Neural cell (in vitro differentiated cells): ENCODE measurements around the gene FAM163A. TPM values are rescaled to one million over a fixed set of nuclear protein-coding genes. Genes with fewer than 3 reads are reported as not detected.
A peak's percentile ranks its signal among the peaks of the same experiment; 100 is the strongest.

Source experiments
- H2AFZ ChIP-seq: fragments of 200-600, 300-800 bp; sonication (generic), shearing (Covaris generic); 2 replicates; pipeline ENCODE4 v1.6.0; 2014; ENCODE audit warnings: low read depth, mild to moderate bottlenecking, antibody characterized with exemption, low read length, moderate library complexity
- H3F3A ChIP-seq: fragments of 200-600 bp; shearing (Covaris generic); 2 replicates; pipeline ENCODE4 v1.6.1; 2016; ENCODE audit warnings: mild to moderate bottlenecking, moderate library complexity, mixed read lengths, antibody characterized with exemption, low read length; ENCODE audit not compliant: insufficient read depth, poor library complexity, severe bottlenecking
- H3K27ac ChIP-seq: fragments of 200-600, 300-800 bp; sonication (generic), shearing (Covaris generic); 2 replicates; pipeline ENCODE4 v1.5.1; 2014; ENCODE audit warnings: mild to moderate bottlenecking, low read length, moderate library complexity
- H3K27me3 ChIP-seq: fragments of 300-800, 200-600 bp; sonication (generic), shearing (Covaris generic); 2 replicates; pipeline ENCODE4 v1.6.0; 2014; ENCODE audit warnings: mild to moderate bottlenecking, low read depth, low read length, moderate library complexity; ENCODE audit not compliant: insufficient read depth
- H3K36me3 ChIP-seq: fragments of 300-800, 200-600 bp; sonication (generic), shearing (Covaris generic); 2 replicates; pipeline ENCODE4 v1.5.1; 2014; ENCODE audit warnings: mild to moderate bottlenecking, antibody characterized with exemption, low read length, moderate library complexity; ENCODE audit not compliant: insufficient read depth
- H3K4me2 ChIP-seq: fragments of 300-800, 200-600 bp; sonication (generic), shearing (Covaris generic); 2 replicates; pipeline ENCODE4 v1.6.0; 2014; ENCODE audit warnings: mild to moderate bottlenecking, low read length
- H3K4me3 ChIP-seq: fragments of 300-800, 200-600 bp; sonication (generic), shearing (Covaris generic); 2 replicates; pipeline ENCODE4 v1.5.1; 2014; ENCODE audit warnings: mild to moderate bottlenecking, low read length, moderate library complexity
- H3K79me2 ChIP-seq: fragments of 200-600 bp; shearing (Covaris generic); replicated peaks from 2 replicates; pipeline ENCODE4 v1.6.0; 2014; ENCODE audit warnings: mild to moderate bottlenecking, low read length, moderate library complexity; ENCODE audit not compliant: insufficient read depth
- H3K9ac ChIP-seq: fragments of 300-800, 200-600 bp; sonication (generic), shearing (Covaris generic); 2 replicates; pipeline ENCODE4 v1.6.1; 2016; ENCODE audit warnings: mild to moderate bottlenecking, low read length, mixed read lengths
- H3K9me2 ChIP-seq: fragments of 200-600 bp; shearing (Covaris generic); 2 replicates; pipeline ENCODE4 v1.6.1; 2016; ENCODE audit warnings: mild to moderate bottlenecking, low read length, mixed read lengths; ENCODE audit not compliant: insufficient read depth
- H3K9me3 ChIP-seq: fragments of 200-600, 300-800 bp; sonication (generic), shearing (Covaris generic); 2 replicates; pipeline ENCODE4 v1.6.1; 2016; ENCODE audit warnings: mild to moderate bottlenecking, mixed run types, low read length, moderate library complexity, mixed read lengths
- H4K20me1 ChIP-seq: fragments of 200-600 bp; shearing (Covaris generic); 2 replicates; pipeline ENCODE4 v1.6.1; 2016; ENCODE audit warnings: mild to moderate bottlenecking, mixed run types; ENCODE audit not compliant: insufficient read depth
- CTCF ChIP-seq: fragments of 450-650 bp; IDR thresholded peaks from 2 replicates; pipeline ENCODE4 v1.5.1; 2014; ENCODE audit warnings: antibody characterized with exemption, mild to moderate bottlenecking, moderate library complexity; ENCODE audit not compliant: poor library complexity, severe bottlenecking
- EP300 ChIP-seq: fragments of 450-650 bp; conservative IDR thresholded peaks from 2 replicates; pipeline ENCODE4 v1.6.1; 2014; ENCODE audit warnings: antibody characterized with exemption, mild to moderate bottlenecking, moderate library complexity; ENCODE audit not compliant: poor library complexity, severe bottlenecking
- EZH2 ChIP-seq: fragments of 200-600, 300-800 bp; shearing (Covaris generic), sonication (generic); IDR thresholded peaks from 2 replicates; pipeline ENCODE4 v1.6.1; 2014; ENCODE audit warnings: antibody characterized with exemption, low read length, borderline replicate concordance, mild to moderate bottlenecking; ENCODE audit not compliant: insufficient read depth, poor library complexity, severe bottlenecking
- MXI1 ChIP-seq: fragments of 450-650 bp; conservative IDR thresholded peaks from 2 replicates; pipeline ENCODE4 v1.6.1; 2014; ENCODE audit warnings: antibody characterized with exemption, mild to moderate bottlenecking; ENCODE audit not compliant: poor library complexity, severe bottlenecking
- POLR2AphosphoS5 ChIP-seq: IDR thresholded peaks from 2 replicates; pipeline ENCODE4 v1.6.1; 2012
- RAD21 ChIP-seq: fragments of 450-650 bp; conservative IDR thresholded peaks from 2 replicates; pipeline ENCODE4 v1.6.1; 2014; ENCODE audit warnings: antibody characterized with exemption, mild to moderate bottlenecking, moderate library complexity
- SMC3 ChIP-seq: fragments of 450-650 bp; conservative IDR thresholded peaks from 2 replicates; pipeline ENCODE4 v1.6.1; 2014; ENCODE audit warnings: antibody characterized with exemption, mild to moderate bottlenecking, moderate library complexity; ENCODE audit not compliant: poor library complexity
- polyA plus RNA-seq: library from polyadenylated mRNA; depleted of rRNA; stranded (reverse); fragments of >200 nt; gene quantifications from 2 replicates; pipeline ENCODE4 v1.2.3, GENCODE V29; 2014
- TF ChIP-seq, protein P1 (sequence below): IDR thresholded peaks from 2 replicates; pipeline ENCODE4 v1.6.1; 2012; ENCODE audit warnings: borderline replicate concordance

The FAM163A gene
- polyA plus RNA-seq, 1 donor from 2014 or later = 0.21 TPM

DNA sequence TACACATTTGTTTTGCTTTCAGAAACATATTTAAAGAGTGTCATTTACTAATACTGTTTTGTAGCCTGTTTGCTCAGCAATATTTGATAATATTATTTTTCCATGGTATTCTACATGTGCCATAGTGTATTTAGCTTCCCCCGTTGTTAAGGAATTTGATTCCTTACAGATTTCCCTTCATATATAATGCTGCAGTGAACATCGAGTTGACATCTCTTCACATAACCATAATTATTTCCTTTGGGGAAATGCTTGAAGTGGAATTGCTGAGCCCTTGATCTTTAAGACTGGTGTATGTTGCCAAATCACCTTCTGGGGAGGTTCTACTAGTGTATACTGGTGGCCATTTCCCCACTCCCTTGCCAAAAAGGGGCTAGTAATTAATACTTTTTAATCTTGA is 42.6 kb downstream of the FAM163A start:
- H3K79me2 ChIP-seq = no peaks in the 10 kb centered on the region
- no peaks in the 10 kb centered on the region for H3F3A ChIP-seq
- no peak overlapping the region for H2AFZ ChIP-seq
- H4K20me1 ChIP-seq = no peaks in the 10 kb centered on the region
- no peak overlapping the region for H3K9ac ChIP-seq
- no peaks in the 10 kb centered on the region for H3K9me3 ChIP-seq
- H3K4me2 ChIP-seq = no peak overlapping the region
- H3K4me3 ChIP-seq = no peak overlapping the region
- no peaks in the 10 kb centered on the region for H3K9me2 ChIP-seq
- H3K36me3 ChIP-seq = no peaks in the 10 kb centered on the region
- H3K27ac ChIP-seq = peak overlapping the region; percentile 36
- no peaks in the 10 kb centered on the region for H3K27me3 ChIP-seq
- no peak for TF ChIP-seq CTCF
- peak; percentile 36 for TF ChIP-seq POLR2AphosphoS5
- TF ChIP-seq, protein P1, sequence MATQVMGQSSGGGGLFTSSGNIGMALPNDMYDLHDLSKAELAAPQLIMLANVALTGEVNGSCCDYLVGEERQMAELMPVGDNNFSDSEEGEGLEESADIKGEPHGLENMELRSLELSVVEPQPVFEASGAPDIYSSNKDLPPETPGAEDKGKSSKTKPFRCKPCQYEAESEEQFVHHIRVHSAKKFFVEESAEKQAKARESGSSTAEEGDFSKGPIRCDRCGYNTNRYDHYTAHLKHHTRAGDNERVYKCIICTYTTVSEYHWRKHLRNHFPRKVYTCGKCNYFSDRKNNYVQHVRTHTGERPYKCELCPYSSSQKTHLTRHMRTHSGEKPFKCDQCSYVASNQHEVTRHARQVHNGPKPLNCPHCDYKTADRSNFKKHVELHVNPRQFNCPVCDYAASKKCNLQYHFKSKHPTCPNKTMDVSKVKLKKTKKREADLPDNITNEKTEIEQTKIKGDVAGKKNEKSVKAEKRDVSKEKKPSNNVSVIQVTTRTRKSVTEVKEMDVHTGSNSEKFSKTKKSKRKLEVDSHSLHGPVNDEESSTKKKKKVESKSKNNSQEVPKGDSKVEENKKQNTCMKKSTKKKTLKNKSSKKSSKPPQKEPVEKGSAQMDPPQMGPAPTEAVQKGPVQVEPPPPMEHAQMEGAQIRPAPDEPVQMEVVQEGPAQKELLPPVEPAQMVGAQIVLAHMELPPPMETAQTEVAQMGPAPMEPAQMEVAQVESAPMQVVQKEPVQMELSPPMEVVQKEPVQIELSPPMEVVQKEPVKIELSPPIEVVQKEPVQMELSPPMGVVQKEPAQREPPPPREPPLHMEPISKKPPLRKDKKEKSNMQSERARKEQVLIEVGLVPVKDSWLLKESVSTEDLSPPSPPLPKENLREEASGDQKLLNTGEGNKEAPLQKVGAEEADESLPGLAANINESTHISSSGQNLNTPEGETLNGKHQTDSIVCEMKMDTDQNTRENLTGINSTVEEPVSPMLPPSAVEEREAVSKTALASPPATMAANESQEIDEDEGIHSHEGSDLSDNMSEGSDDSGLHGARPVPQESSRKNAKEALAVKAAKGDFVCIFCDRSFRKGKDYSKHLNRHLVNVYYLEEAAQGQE = peak; percentile 75
- peak; percentile 54 for TF ChIP-seq EP300
- TF ChIP-seq EZH2 = no peak

- Histone ChIP-seq H3K4me3 (no peak overlapping the region), H2AFZ (no peak overlapping the region), H3K4me2 (no peak overlapping the region), H4K20me1 (no peaks in the 10 kb centered on the region), H3K79me2 (no peaks in the 10 kb centered on the region), H3K27ac (no peak overlapping the region), H3K9me3 (no peaks in the 10 kb centered on the region), H3K36me3 (no peaks in the 10 kb centered on the region), H3K27me3 (no peaks in the 10 kb centered on the region), H3K9ac (no peak overlapping the region), H3K9me2 (no peaks in the 10 kb centered on the region), H3F3A (no peaks in the 10 kb centered on the region)
- TF ChIP-seq SMC3 (no peak), POLR2AphosphoS5 (no peak), RAD21 (no peak), MXI1 (no peak), EZH2 (no peak)
Measured at GRCh38 chr1:179786815-179787685, 44.0 kb downstream of the FAM163A start.
